Vagina (tissue), 2 donors: Measurements from ENCODE around the gene KRTAP5-10.
"Not testable (repeated sequence)": the region's sequence is repeated elsewhere in the genome, so short reads cannot be mapped to it uniquely, and the experiment has no call there.

Experiments
- POLR2A ChIP-seq, 2 donors: fragments of 450-650 bp; IDR thresholded peaks; one replicate each; pipeline ENCODE4 v1.6.1; 2017; ENCODE audit warnings: antibody characterized with exemption in 2 of 2, mild to moderate bottlenecking in 2 of 2, moderate library complexity in 2 of 2
- TF ChIP-seq, protein P1 (sequence below), 3 experiments: fragments of 450-650 bp in 2 of 3; fragments of 200-600 bp in 1 of 3; sonication (generic) in 1 of 3; IDR thresholded peaks; one replicate each; pipeline ENCODE4 v1.5.1; 2017 to 2019; ENCODE audit warnings: antibody characterized with exemption in 3 of 3, mild to moderate bottlenecking in 2 of 3, moderate library complexity in 2 of 3

DNA sequence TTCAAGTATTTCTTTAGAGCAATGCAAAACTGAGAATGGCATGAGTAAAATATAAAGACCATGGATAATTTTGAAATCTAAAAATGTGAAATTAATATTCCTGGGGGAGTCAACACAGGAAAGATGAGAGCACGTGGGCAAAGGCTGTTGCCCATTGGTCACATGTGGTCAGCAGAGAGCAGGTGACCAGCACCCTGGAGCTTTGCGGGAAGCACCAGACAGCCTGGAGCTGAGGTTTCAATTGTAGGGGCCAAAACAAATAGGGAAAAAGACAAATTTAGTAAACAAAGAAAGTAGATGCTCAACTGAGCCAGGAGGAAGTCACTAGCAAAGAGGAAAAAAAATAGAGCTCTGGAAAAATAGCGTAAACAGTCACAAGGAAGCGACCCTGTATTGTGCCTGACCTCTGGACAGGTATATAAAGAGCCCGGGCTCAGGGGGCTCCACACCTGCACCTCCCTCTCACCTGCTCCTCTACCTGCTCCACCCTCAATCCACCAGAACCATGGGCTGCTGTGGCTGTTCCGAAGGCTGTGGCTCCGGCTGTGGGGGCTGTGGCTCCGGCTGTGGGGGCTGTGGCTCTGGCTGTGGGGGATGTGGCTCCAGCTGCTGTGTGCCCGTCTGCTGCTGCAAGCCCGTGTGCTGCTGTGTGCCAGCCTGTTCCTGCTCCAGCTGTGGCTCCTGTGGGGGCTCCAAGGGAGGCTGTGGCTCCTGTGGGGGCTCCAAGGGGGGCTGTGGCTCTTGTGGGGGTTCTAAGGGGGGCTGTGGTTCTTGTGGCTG, 38.4 kb upstream of the KRTAP5-10 start, which contains the start of gene KRTAP5-7:
- TF ChIP-seq, protein P1, sequence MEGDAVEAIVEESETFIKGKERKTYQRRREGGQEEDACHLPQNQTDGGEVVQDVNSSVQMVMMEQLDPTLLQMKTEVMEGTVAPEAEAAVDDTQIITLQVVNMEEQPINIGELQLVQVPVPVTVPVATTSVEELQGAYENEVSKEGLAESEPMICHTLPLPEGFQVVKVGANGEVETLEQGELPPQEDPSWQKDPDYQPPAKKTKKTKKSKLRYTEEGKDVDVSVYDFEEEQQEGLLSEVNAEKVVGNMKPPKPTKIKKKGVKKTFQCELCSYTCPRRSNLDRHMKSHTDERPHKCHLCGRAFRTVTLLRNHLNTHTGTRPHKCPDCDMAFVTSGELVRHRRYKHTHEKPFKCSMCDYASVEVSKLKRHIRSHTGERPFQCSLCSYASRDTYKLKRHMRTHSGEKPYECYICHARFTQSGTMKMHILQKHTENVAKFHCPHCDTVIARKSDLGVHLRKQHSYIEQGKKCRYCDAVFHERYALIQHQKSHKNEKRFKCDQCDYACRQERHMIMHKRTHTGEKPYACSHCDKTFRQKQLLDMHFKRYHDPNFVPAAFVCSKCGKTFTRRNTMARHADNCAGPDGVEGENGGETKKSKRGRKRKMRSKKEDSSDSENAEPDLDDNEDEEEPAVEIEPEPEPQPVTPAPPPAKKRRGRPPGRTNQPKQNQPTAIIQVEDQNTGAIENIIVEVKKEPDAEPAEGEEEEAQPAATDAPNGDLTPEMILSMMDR (IDR thresholded peaks at IDR 0.05) = not testable (repeated sequence)
- not testable (repeated sequence) for TF ChIP-seq POLR2A (IDR thresholded peaks at IDR 0.05)
